ENCODE measurements around the gene PSMA7. TPM values are rescaled to one million over a fixed set of nuclear protein-coding genes. Genes with fewer than 3 reads are reported as not detected.

Gene PSMA7
- total RNA-seq, 1 experiment from 2014 or later, result 514 TPM

GRCh38 chr20:62174021-62174804, 31.0 kb upstream of the PSMA7 start:
- Mint-ChIP-seq H3K4me1 (ENCODE audit: low read depth, unreplicated experiment) (no peaks in the 10 kb centered on the region), H3K9me3 (ENCODE audit: low read depth, unreplicated experiment) (no peaks in the 10 kb centered on the region), H3K27me3 (ENCODE audit: unreplicated experiment) (no peaks in the 10 kb centered on the region), H3K36me3 (ENCODE audit: insufficient read depth, unreplicated experiment) (peaks cover 53% of the 10 kb centered on the region), H3K27ac (ENCODE audit: unreplicated experiment) (no peak overlapping the region), H3K4me3 (ENCODE audit: low read depth, unreplicated experiment) (no peak overlapping the region)
- intact Hi-C loops (cut with micrococcal nuclease; ENCODE audit: unreplicated experiment), result no loop called here
- TF ChIP-seq CTCF (IDR thresholded peaks at IDR 0.05; ENCODE audit: unreplicated experiment), result no peak
- CTCF ChIA-PET, result no interaction called here
- DNase-seq, result no peak
- no TSS peak for BruUV-seq (replicated peaks)

- DNase-seq, result no peak
- Mint-ChIP-seq H3K27ac (ENCODE audit: unreplicated experiment) (no peak overlapping the region), H3K4me1 (ENCODE audit: low read depth, unreplicated experiment) (no peaks in the 10 kb centered on the region), H3K4me3 (ENCODE audit: low read depth, unreplicated experiment) (no peak overlapping the region), H3K9me3 (ENCODE audit: low read depth, unreplicated experiment) (no peaks in the 10 kb centered on the region), H3K36me3 (ENCODE audit: insufficient read depth, unreplicated experiment) (peaks cover 64% of the 10 kb centered on the region), H3K27me3 (ENCODE audit: unreplicated experiment) (no peaks in the 10 kb centered on the region)
- TF ChIP-seq CTCF (IDR thresholded peaks at IDR 0.05; ENCODE audit: unreplicated experiment), result no peak
- intact Hi-C loops (cut with micrococcal nuclease; ENCODE audit: unreplicated experiment), result no loop called here
- CTCF ChIA-PET, result no interaction called here
- BruUV-seq (replicated peaks), result no TSS peak
These were observed 29.5 kb upstream of the PSMA7 start for GRCh38 chr20:62172666-62173065.

GRCh38 chr20:62171245-62171644, 28.1 kb upstream of the PSMA7 start:
- no peak for TF ChIP-seq CTCF (IDR thresholded peaks at IDR 0.05; ENCODE audit: unreplicated experiment)
- Mint-ChIP-seq H3K27ac (ENCODE audit: unreplicated experiment) (no peak overlapping the region), H3K4me3 (ENCODE audit: low read depth, unreplicated experiment) (no peak overlapping the region), H3K27me3 (ENCODE audit: unreplicated experiment) (no peaks in the 10 kb centered on the region), H3K9me3 (ENCODE audit: low read depth, unreplicated experiment) (no peaks in the 10 kb centered on the region), H3K36me3 (ENCODE audit: insufficient read depth, unreplicated experiment) (peaks cover 60% of the 10 kb centered on the region), H3K4me1 (ENCODE audit: low read depth, unreplicated experiment) (no peaks in the 10 kb centered on the region)
- no peak for DNase-seq
- CTCF ChIA-PET, result interaction anchor here (0.6 kb wide), 1 partner anchor 86 kb away, joined by 3 read pairs; no protein-coding TSS in a partner anchor
- intact Hi-C loops (cut with micrococcal nuclease; ENCODE audit: unreplicated experiment), result no loop called here
- BruUV-seq (replicated peaks), result no TSS peak

- no peak for DNase-seq
- Mint-ChIP-seq H3K9me3 (ENCODE audit: low read depth, unreplicated experiment) (no peaks in the 10 kb centered on the region), H3K27ac (ENCODE audit: unreplicated experiment) (no peak overlapping the region), H3K4me1 (ENCODE audit: low read depth, unreplicated experiment) (no peaks in the 10 kb centered on the region), H3K36me3 (ENCODE audit: insufficient read depth, unreplicated experiment) (peaks cover 65% of the 10 kb centered on the region), H3K27me3 (ENCODE audit: unreplicated experiment) (no peaks in the 10 kb centered on the region), H3K4me3 (ENCODE audit: low read depth, unreplicated experiment) (no peak overlapping the region)
- CTCF ChIA-PET, result interaction anchor here (0.6 kb wide), 1 partner anchor 85 kb away, joined by 3 read pairs; no protein-coding TSS in a partner anchor
- BruUV-seq (replicated peaks), result no TSS peak
- intact Hi-C loops (cut with micrococcal nuclease; ENCODE audit: unreplicated experiment), result no loop called here
- no peak for TF ChIP-seq CTCF (IDR thresholded peaks at IDR 0.05; ENCODE audit: unreplicated experiment)
These were observed 27.3 kb upstream of the PSMA7 start for GRCh38 chr20:62170536-62170935.

Measured in Calu3 (cell line).